Stimulated activated CD8-positive, alpha-beta memory T cell treated with anti-CD3 and anti-CD28 coated beads, Interleukin-2, amount 100 ng/mL, for 1 hour (primary cell): Measurements from ENCODE around the gene PMM1.
"Not testable (repeated sequence)": the region's sequence is repeated elsewhere in the genome, so short reads cannot be mapped to it uniquely, and the experiment has no call there.

Experiments used
- DNase-seq, 2 donors: peaks; one replicate each; pipeline ENCODE4 v3.0.0-alpha.2; 2020; ENCODE audit warnings: low read depth in 2 of 2

PMM1 gene

DNA sequence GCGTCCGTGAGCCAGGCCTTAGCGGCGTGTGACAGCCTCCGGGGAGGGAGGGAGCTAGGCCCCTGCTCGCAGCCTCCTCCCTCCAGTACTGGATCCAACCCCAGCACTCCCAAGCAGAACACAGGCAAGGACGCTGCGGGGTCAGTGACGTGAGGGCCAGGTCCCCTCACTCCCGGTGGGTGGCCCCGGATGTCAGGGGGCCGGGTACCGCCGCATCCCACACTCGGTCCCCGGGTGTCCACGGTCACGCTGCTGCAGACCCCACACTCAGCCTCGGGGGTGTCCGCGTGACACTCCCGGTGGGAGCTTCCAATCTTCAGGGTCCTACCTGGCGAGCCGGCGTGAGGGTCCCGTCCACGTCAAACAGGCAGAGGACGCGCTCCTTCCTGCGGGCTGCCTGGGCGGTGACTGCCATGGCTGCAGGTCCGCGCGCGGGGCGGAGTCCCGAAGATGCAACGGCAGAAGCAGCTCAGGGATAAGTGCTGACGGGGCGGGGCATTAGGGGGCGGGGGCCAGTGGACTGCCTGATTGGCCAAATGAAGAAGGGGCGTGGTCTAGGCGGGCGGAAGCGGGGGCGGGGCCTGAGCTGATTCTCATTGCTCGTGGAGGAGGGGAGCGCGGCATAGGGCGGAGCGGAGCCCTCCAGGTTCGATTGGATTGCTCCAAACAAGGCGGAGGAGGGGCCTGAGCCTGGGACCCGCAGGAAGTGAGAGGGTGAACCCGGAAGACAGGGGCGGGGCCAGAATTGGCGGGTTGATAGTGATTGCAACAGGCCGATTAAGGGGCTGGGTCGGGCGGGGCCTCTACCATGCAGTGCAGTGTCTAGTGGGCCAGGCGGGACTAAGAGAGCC, at the start of gene PMM1:
TSS of gene PMM1 (minus strand) at position 450 of the 851 bp plus-strand sequence. CDS start at position 415, 35 bp downstream.
- peak; percentile 100 for DNase-seq

GRCh38 chr22:41638748-41639147, 49.1 kb upstream of the PMM1 start:
- DNase-seq: no peak

- DNase-seq: no peak
Measured at GRCh38 chr22:41638124-41638523, 48.5 kb upstream of the PMM1 start.

DNA sequence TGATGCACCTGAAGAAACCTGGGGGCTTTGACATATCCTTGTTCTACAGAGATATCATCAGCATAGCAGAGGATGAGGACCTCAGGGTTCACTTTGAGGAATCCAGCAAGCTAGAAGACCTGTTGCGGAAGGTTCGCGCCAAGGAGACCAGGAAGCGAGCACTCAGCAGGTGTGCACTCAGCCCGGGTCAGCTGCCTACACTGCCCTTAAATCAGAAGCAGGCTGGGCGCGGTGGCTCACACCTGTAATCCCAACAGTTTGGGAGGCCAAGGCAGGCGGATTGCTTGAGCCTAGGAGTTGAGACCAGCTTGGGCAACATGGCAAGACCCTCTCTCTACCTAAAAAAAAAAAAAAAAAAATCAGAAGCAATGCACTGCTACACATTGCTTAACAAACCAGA, 48.0 kb upstream of the PMM1 start:
- not testable (repeated sequence) for DNase-seq

DNA sequence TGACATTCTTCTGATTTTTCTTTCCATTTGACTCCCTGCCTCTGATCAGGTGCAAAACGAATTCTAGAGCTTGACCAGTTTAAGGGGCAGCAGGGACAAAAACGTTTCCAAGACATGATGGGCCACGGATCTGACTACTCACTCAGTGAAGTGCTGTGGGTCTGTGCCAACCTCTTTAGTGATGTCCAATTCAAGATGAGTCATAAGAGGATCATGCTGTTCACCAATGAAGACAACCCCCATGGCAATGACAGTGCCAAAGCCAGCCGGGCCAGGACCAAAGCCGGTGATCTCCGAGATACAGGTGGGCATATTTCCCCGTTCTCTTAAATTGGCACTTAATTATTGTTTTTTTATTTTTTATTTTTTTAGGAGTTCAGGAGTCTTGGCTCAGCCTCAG, 46.8 kb upstream of the PMM1 start:
- no peak for DNase-seq

DNA sequence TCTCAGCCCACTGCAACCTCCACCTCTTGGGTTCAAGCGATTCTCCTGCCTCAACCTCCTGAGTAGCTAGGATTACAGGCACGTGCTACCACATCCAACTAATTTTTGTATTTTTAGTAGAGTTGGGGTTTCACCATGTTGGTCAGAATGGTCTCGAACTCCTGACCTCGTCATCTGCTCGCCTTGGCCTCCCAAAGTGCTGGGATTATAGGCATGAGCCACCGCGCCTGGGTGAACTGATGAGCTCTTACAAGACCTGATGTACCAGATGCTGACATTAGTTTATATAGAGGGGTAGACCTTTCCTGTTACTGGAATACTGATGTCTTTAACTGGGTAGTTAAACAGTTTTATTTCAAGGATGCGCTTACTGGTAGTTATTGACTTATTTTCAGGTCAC, 45.0 kb upstream of the PMM1 start:
- DNase-seq: not testable (repeated sequence)

GRCh38 chr22:41631615-41632014, 42.0 kb upstream of the PMM1 start:
- DNase-seq: not testable (repeated sequence)

GRCh38 chr22:41631115-41631514, 41.5 kb upstream of the PMM1 start:
- DNase-seq: not testable (repeated sequence)

DNA sequence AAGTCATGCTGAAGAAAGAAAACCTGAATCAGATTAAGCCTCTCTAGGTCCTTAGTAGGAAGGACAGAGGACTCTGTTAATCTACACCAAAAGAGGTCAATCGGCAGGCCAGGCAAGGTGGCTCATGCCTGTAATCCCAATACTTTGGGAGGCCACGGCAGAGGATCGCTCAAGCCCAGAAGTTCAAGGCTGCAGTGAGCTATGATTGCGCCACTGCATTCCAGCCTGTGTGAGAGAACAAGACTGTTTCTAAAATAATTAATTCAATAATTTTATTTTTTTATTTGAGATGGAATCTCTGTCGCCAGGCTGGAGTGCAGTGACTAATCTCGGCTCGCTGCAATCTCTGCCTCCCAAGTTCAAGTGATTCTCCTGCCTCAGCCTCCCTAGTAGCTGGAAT, 35.9 kb upstream of the PMM1 start:
- DNase-seq: no peak

DNA sequence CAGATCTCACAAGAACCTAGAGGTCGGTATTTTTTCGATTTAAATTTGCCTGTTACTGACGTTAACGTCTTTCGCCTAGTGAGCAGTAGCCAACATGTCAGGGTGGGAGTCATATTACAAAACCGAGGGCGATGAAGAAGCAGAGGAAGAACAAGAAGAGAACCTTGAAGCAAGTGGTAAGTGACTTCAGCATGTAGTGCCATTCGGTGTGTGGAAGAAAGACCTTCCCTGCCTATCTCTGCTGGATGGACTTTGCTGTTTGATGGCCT, 32.2 kb upstream of the PMM1 start:
- no peak for DNase-seq

DNA sequence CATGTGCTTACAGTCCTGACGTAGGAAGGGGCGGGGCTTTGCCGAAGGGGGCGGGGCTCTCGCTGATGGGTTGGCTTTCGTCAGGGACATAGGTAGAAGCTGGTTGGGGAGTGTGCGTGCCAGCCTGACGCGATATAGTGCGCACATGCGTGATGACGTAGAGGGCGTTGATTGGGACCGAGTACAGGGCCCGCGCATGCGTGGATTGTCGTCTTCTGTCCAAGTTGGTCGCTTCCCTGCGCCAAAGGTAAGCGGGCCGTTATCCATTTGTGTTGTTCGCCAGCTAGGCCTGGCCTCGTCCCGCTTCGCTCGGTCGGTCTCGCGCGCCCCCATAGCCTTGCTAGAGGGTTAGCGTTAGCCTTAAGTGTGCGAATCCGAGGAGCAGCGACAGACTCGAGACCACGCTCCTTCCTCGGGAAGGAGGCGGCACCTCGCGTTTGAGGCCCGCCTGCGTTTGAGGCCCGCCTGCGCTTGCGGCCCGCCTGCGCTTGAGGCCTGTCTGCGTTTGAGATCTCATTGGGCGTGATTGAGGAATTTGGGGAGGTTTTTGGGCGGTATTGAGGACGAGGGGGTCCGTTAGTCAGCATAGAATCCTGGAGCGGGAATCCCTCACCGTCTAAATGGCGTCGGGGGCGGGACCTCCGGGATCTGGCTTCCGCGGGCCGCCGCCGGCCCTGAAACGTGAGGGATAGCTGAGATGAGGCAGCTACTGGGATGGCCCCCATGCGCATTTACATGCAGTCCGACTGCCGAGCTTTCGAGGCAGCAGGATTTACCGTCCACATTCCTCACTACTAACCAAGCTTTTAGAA, 31.7 kb upstream of the PMM1 start, which contains the start of gene XRCC6:
TSS of gene XRCC6 (plus strand) at position 197 of the 812 bp plus-strand sequence. CDS start 710 bp downstream, outside the sequence.
- peak; percentile 99 to 100 for DNase-seq

- no peak for DNase-seq
Measured at GRCh38 chr22:41620589-41621098, 31.0 kb upstream of the PMM1 start, which contains the start of gene DESI1. TSS of gene DESI1 (minus strand) at chr22:41621043. CDS start at chr22:41620839, 204 bp downstream.

DNA sequence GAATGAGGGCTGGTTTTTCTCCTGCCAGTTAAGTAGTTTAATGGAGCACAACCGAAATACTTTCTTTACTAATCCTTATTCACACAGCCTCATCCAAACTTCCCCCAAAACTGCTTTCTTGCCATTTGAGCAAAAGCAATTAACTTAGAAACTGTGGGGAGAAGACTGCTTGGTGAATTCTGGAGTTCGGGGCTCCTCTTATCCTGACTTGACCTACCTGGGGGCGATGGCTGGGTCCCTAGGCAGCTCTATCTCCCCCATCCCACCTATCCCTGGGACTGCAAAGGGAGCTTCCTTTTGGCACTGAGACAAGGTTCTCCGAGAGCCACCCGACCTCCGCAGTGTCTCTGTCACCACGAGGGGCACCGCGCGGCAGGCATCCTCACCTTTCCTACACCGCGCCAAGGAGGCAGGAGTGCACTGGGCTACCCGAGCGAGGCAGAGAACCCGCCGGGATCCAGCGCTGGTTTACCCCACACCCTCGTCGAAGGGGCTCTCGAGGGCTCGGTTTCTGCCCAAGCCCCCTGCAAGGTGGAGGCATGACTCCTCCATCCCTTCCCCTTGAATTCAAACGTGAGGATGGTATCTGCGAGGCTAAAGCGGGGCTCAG, 30.4 kb upstream of the PMM1 start:
- no peak for DNase-seq

DNA sequence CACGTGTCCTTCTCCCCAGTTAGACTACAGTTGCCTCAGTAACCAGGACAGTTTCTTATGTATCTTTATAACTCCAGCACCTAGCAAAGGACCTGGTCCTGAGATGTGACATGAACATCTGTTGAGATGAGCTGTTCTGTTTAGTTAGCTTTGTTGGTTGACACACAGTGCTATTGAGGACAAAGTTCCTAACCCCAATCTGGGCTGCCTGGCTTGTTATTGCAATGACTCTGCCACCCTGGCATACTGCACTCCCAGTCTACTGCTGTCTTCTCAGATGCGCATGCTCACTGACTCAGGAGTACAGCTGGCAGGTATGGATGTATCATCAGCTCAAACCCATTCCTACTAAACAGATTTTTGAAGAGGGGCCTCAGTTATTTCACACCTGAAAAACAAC, 23.8 kb upstream of the PMM1 start:
- no peak for DNase-seq

DNA sequence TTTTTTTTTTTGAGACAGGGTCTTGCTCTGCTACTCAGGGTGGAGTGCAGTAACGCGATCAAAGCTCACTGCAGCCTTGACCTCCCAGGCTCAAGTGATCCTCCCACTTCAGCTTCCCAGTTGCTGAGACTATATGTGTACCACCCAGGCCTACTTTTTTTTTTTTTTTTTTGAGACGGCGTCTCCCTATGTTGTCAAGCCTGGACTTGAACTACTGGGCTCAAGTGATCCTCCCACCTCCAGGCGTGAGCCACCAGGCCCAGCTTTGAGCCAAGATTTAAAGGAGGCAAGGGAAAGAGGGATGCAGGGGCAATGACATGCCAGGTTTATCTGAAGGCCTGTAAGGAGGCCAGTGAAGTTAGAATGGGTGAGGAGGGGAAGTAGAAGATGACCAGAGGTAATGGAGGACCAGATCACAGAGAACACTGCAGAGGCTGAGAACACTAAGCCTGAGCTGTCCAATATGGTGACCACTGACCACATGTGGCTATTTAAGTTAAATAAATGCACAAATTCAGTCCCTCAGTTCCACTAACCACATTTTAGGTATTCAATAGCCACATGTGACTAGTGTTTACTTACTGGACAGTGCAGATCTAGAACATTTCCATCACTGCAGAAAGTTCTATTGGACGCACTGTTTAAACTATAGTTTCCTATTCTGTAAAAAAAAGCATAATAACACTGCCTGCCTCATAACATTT, 23.1 kb upstream of the PMM1 start:
- no peak for DNase-seq

DNA sequence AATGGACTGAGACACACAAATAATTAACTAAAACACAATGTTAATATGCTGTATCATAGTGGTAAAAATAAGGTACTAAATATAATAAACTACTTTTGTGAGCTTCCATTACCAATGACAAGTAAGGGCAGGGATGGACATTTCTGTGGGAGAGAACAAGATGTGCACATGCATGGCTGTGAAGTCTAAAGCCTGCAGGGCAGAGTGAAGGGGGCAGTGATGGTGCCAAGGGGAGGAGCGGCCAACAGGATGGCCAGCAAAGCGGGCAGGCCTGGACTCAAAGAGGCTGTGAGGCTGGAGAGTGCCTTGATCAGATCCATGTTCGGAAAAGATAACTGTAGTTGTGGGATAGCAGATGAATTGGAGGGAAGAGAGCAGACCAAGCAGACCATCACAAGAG, 18.7 kb upstream of the PMM1 start:
- no peak for DNase-seq

DNA sequence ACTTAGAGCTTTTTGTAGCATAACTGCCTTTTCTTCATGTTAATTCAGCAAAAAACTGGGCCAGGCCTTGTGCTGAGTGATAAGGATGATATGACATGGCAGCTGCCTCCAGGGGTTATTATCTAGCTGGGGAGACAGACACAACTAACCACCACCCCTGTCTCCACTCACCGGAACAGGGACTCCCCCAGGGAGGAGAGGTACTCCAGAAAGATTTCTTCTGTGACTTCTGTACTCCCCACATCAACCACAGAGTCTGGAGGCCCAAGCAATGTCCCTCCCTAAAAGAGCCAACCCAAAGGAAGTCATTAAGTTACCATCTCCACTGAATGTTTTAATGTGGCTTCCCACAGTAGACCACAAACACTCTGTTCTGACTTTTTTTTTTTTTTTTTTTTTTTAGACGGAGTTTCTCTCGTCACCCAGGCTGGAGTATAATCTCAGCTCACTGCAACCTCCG, 14.3 kb upstream of the PMM1 start:
- peak in 1 of 2 donors; percentile 18 for DNase-seq

DNA sequence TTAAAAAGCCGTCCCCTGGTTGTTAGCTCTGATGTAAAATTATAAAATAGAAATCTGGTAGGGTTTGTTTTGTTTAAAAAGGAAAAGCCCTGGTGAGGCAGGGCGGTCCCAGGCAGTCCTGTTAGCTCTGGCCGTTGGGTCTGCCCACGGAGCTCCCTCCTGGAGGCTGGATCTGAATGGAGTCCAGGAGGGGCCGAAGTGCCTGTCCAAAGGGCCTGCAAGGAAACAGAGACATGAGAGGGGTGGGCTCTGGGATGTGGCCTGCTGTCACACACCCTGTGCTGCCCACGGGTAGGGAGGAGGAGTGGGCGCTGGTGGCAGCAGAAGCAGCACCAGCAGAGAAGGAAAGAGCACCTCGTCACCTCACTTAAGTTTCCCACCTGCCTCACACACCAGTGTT, 11.3 kb upstream of the PMM1 start:
- DNase-seq: no peak

DNA sequence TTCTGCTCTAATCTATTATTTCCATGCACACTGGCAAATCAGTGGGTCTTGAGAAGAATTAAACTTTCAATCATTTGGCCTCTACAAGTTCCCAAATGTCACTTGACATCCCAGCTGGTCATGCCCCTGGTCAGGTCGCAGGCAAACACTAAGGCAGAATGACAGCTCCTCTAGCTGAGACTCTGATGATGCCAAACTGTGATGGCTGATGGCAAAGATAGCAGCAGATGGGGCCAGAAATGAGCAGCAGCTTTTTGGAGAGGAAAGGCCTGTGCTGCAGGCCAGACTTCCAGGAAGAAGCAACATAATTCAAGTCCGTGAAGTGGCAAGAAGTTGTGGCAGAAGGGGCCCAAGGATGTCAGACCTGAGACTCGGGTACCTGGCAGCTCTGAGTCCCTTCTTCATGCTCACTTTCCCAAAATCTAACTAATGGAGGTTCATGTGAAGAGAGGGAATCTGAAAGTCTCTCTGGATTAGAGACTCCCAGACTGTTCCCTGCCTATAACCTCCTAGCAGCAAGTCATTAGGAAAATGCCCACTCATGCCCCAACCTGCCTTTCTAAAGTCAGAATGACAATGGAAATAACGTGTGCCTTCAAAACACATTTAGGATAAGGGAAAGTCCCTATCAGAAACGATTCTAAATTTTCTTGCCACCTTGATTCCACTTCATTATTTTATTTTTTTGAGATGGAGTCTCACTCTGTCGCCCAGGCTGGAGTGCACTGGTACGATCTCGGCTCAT, 9.4 kb upstream of the PMM1 start:
- DNase-seq: no peak

- no peak for DNase-seq
Measured at GRCh38 chr22:41598081-41598480, 8.4 kb upstream of the PMM1 start.

GRCh38 chr22:41597635-41597953, 8.0 kb upstream of the PMM1 start:
- DNase-seq: no peak
